IPS-18c (cell line): ENCODE results near the gene CCNH.

Experiments used
- H3K4me3 ChIP-seq: 2 replicates; pipeline ENCODE4 v1.7.0; 2013; ENCODE audit warnings: low read depth, mild to moderate bottlenecking, low read length, moderate library complexity; ENCODE audit not compliant: insufficient read depth
- H3K9me3 ChIP-seq: one replicate; pipeline ENCODE4 v1.6.1; 2013; ENCODE audit warnings: mild to moderate bottlenecking, low read length, moderate library complexity; ENCODE audit not compliant: control insufficient read depth, insufficient read depth

The CCNH gene

GRCh38 chr5:87388129-87388528 lies 24.6 kb downstream of the CCNH start:
- Histone ChIP-seq H3K9me3 (no peaks in the 10 kb centered on the region), H3K4me3 (no peak overlapping the region)

- H3K4me3 ChIP-seq: no peak overlapping the region
- no peaks in the 10 kb centered on the region for H3K9me3 ChIP-seq
Measured at GRCh38 chr5:87385802-87386201, 26.9 kb downstream of the CCNH start.

DNA sequence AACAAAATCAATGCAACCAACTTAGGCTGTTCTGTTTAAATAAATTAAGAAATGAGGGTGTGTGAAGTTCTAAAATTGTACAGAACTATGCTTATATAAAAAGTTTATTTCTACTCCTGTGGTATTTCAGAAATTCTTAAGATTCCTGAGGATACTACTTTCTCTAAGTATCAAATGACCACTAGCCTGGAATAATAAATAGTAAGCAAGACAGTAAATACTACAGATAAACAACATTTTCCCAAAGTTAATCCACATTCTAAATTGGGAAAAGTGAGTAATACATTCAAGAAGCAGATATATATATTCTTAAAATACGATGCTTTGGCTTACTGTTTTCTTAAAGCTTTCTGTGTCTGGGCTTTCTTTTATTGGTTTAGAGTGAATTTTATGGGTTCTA lies 29.5 kb downstream of the CCNH start:
- H3K4me3 ChIP-seq: no peak overlapping the region
- H3K9me3 ChIP-seq: no peaks in the 10 kb centered on the region

- H3K4me3 ChIP-seq: no peak overlapping the region
- no peaks in the 10 kb centered on the region for H3K9me3 ChIP-seq
Measured at GRCh38 chr5:87382224-87382623, 30.5 kb downstream of the CCNH start.

GRCh38 chr5:87372705-87373104 lies 40.0 kb downstream of the CCNH start:
- no peak overlapping the region for H3K4me3 ChIP-seq
- no peaks in the 10 kb centered on the region for H3K9me3 ChIP-seq

GRCh38 chr5:87369431-87369830 lies 43.3 kb downstream of the CCNH start:
- no peak overlapping the region for H3K4me3 ChIP-seq
- no peaks in the 10 kb centered on the region for H3K9me3 ChIP-seq

- H3K4me3 ChIP-seq: no peak overlapping the region
- no peaks in the 10 kb centered on the region for H3K9me3 ChIP-seq
Measured at GRCh38 chr5:87368601-87369000, 44.1 kb downstream of the CCNH start.

DNA sequence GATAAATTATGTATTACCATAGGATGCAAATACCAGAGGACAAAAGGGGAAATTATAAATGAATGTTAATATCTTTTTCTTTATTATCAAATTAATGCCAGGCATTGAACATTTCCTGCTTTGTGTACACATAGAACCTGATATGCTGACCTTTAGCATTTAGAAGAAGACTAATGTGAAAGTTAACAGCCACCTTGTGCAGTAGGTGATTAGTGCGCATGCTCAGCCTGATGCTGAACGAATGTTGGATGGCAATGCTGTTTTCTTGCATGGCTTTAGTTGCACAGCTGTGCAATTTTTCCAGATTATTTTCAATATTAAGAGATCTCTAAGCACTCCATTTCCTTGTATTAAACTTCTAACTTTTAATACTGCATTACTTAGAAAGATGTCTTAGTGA lies 45.5 kb downstream of the CCNH start:
- Histone ChIP-seq H3K9me3 (no peaks in the 10 kb centered on the region), H3K4me3 (no peak overlapping the region)

DNA sequence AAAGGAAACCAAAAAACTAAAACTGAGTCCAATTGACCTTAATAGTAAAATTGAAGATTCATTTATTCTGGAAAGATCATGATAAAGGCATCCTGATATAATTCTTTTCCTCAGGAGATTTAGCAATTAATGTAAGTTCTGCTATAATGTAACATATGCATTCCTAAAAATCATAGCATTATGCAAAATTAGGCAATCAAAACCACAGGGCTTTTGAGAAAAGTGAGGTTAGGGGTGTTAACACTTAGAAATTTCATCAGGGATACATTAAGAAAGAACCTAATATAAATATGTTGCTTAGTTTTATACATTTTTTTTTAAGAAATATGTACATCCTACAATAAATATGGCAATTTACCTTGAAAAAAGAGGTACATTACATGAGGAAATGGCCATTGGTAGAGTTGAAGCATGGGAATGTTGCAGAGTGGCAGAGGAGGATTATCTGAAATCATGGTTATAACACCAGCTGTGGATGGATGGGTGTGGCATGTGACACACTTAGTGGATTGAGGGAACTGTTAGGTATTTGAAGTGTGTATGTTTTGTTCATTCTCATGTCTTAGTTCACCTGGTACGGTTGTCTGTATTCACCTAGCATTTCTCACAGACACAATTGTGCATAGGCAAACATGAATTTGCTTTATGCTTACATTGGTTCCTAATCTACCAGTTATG lies 51.1 kb downstream of the CCNH start:
- H3K4me3 ChIP-seq: no peak overlapping the region
- H3K9me3 ChIP-seq: no peaks in the 10 kb centered on the region

GRCh38 chr5:87361031-87361445 lies 51.7 kb downstream of the CCNH start:
- H3K4me3 ChIP-seq: no peak overlapping the region
- no peaks in the 10 kb centered on the region for H3K9me3 ChIP-seq

DNA sequence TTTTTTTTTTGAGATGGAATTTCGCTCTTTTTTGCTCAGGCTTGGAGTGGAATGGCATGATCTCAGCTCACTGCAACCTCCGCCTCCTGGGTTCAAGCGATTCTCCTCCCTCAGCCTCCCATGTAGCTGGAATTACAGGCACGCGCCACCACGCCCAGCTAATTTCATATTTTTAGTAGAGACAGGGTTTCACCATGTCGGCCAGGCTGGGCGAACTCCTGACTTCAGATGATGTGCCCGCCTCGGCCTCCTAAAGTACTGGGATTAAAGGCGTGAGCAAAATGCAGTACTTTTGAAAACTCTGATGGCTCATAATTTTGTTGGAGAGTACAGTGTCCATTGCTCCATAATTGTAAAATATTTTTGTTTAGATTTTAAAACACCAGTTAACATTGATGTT lies 52.6 kb downstream of the CCNH start:
- H3K4me3 ChIP-seq: no peak overlapping the region
- no peaks in the 10 kb centered on the region for H3K9me3 ChIP-seq

- H3K9me3 ChIP-seq: no peaks in the 10 kb centered on the region
Measured at GRCh38 chr5:87359106-87359505, 53.6 kb downstream of the CCNH start.

GRCh38 chr5:87354496-87354895 lies 58.2 kb downstream of the CCNH start:
- no peaks in the 10 kb centered on the region for H3K9me3 ChIP-seq
- H3K4me3 ChIP-seq: no peak overlapping the region

More at GRCh38 chr5:87359106-87359505, 53.6 kb downstream of the CCNH start:
- no peak overlapping the region for H3K4me3 ChIP-seq

DNA sequence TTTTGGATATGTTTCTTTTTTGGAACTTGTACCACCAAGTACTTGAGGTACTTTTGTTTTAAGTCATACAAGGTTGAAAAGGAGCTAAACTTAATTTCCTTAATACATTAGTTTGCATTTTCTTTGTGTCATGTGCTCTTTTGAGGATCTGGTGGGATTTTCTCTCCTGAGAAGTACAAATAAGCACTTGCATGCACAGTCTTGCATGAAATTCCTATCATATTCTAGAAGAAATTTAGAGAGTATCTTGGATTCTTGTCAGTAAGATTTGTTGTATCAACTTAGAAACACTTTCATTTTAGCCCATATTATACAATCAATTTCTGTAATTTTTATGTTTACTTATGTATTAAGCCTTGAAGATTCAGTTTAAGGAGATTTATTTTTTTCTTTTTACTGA lies 64.9 kb downstream of the CCNH start:
- no peak overlapping the region for H3K4me3 ChIP-seq

DNA sequence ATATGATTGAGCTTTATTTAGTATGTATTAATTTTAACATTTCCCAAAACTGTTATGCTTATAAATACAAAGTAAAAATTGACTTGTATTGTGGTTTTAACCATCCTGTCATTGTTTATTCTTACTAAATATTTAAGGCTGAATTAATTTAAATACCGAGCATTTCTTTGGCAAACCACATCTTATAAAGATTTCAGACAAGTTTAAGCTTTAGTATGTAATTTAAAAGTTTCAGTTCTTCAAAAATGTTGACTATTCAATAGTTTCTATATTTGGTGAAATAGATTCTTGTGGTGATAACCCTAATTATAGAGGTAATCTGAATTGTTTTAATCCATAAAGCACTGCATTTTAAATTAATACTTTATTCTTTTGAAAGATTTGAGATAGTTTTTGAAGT lies 65.5 kb downstream of the CCNH start:
- H3K4me3 ChIP-seq: no peak overlapping the region
- no peaks in the 10 kb centered on the region for H3K9me3 ChIP-seq

More for the DNA sequence above, 64.9 kb downstream of the CCNH start:
- no peaks in the 10 kb centered on the region for H3K9me3 ChIP-seq
